HCT116 (cell line): Measurements from ENCODE around the gene TIMM44. TPM values are rescaled to one million over a fixed set of nuclear protein-coding genes. Genes with fewer than 3 reads are reported as not detected.

ENCODE experiments used
- ATAC-seq: fragments of 200-7000 bp; cut with Tn5 transposase; 2 replicates; pipeline ENCODE4 v1.9.1; 2020; ENCODE audit warnings: mild to moderate bottlenecking, moderate library complexity
- BruUV-seq: library from RNA; stranded (reverse); fragments of 400-500 nt; replicated peaks from 2 replicates; lab custom pipeline; 2021; lab: Mats Ljungman, UMichigan
- CTCF ChIA-PET: fragments of 300-600 bp; sonication (Branson Sonifier 250); formaldehyde crosslinking; loops from one replicate; lab custom pipeline; 2021; ENCODE audit warnings: antibody characterized with exemption; lab: Charles Lee
- POLR2A ChIA-PET: fragments of 300-600, 350-600 bp; sonication (Branson Sonifier 250); formaldehyde crosslinking; loops from one replicate; lab custom pipeline; 2021; ENCODE audit warnings: antibody characterized with exemption; lab: Charles Lee
- RAD21 ChIA-PET, 2 experiments: fragments of 300-600 bp; sonication (Branson Sonifier 250); formaldehyde crosslinking; loops; one replicate each; lab custom pipeline; 2023; ENCODE audit warnings: low total read pairs in 2 of 2; ENCODE audit not compliant: uncharacterized antibody in 2 of 2, unreplicated experiment in 2 of 2, low non-redundant PET in 1 of 2; lab: Charles Lee
- DNase-seq: peaks from one replicate; pipeline ENCODE4 v3.0.0-alpha.2; 2010; ENCODE audit warnings: low read depth, low spot score
- H2AFZ ChIP-seq: fragments of 200-600 bp; shearing (Covaris generic), sonication (generic); 2 replicates; pipeline ENCODE4 v1.6.1; 2017; ENCODE audit warnings: low read depth, mixed run types, mixed read lengths, antibody characterized with exemption, low read length; ENCODE audit not compliant: poor library complexity, severe bottlenecking
- H3K27ac ChIP-seq: 2 replicates; pipeline ENCODE4 v1.5.1; 2012; ENCODE audit warnings: low read depth, low read length
- H3K27me3 ChIP-seq: fragments of 200-600 bp; sonication (generic); 2 replicates; pipeline ENCODE4 v1.6.1; 2016; ENCODE audit warnings: mixed run types, low read length, mixed read lengths; ENCODE audit not compliant: insufficient read depth
- H3K36me3 ChIP-seq, 2 experiments: fragments of 200-500 bp in 1 of 2; fragments of 200-600 bp in 1 of 2; sonication (Bioruptor generic) in 1 of 2; sonication (generic) in 1 of 2; 2 replicates each; pipeline versions ENCODE4 v1.5.1 to v1.6.1; 2014 to 2016; ENCODE audit warnings: low read length in 2 of 2, inconsistent platforms in 1 of 2, mixed read lengths in 1 of 2, mixed run types in 1 of 2; ENCODE audit not compliant: insufficient read depth in 2 of 2, control insufficient read depth in 1 of 2
- H3K4me1 ChIP-seq, 2 experiments: fragments of 200-600 bp in 1 of 2; sonication (generic) in 1 of 2; 2 replicates each; pipeline versions ENCODE4 v1.5.1 to v1.6.1; 2012 to 2017; ENCODE audit warnings: low read length in 2 of 2, inconsistent platforms in 1 of 2, mild to moderate bottlenecking in 1 of 2, mixed read lengths in 1 of 2, mixed run types in 1 of 2, moderate library complexity in 1 of 2; ENCODE audit not compliant: insufficient read depth in 2 of 2, control insufficient read depth in 1 of 2
- H3K4me2 ChIP-seq: fragments of 200-600 bp; sonication (generic); 2 replicates; pipeline ENCODE4 v1.6.1; 2017; ENCODE audit warnings: mixed run types, low read length, mixed read lengths
- H3K4me3 ChIP-seq, 2 experiments: fragments of 200-600 bp in 1 of 2; sonication (generic) in 1 of 2; replicated peaks in 1 of 2; 2 replicates each; pipeline ENCODE4 v1.5.1; 2011 to 2016; ENCODE audit warnings: low read length in 2 of 2, control low read depth in 1 of 2, low read depth in 1 of 2, mild to moderate bottlenecking in 1 of 2, mixed read lengths in 1 of 2, mixed run types in 1 of 2
- H3K79me2 ChIP-seq: fragments of 200-600 bp; sonication (generic); 2 replicates; pipeline ENCODE4 v1.6.1; 2017; ENCODE audit warnings: mild to moderate bottlenecking, mixed run types, low read length, moderate library complexity, mixed read lengths; ENCODE audit not compliant: insufficient read depth
- H3K9ac ChIP-seq: fragments of 200-600 bp; sonication (generic); 2 replicates; pipeline ENCODE4 v1.6.1; 2016; ENCODE audit warnings: low read length, mixed read lengths
- H3K9me2 ChIP-seq: fragments of 200-600 bp; sonication (generic), shearing (Covaris generic); 2 replicates; pipeline ENCODE4 v1.6.1; 2017; ENCODE audit warnings: mixed run types, mild to moderate bottlenecking, moderate library complexity; ENCODE audit not compliant: insufficient read depth
- H3K9me3 ChIP-seq, 2 experiments: fragments of 200-500 bp in 1 of 2; fragments of 200-600 bp in 1 of 2; sonication (Bioruptor generic) in 1 of 2; sonication (generic) in 1 of 2; 2 replicates each; pipeline ENCODE4 v1.6.1; 2014 to 2017; ENCODE audit warnings: low read length in 2 of 2, mixed read lengths in 2 of 2, inconsistent platforms in 1 of 2, low read depth in 1 of 2, mild to moderate bottlenecking in 1 of 2, mixed run types in 1 of 2, moderate library complexity in 1 of 2; ENCODE audit not compliant: control insufficient read depth in 1 of 2, insufficient read depth in 1 of 2
- H4K20me1 ChIP-seq: fragments of 200-600 bp; sonication (generic), shearing (Covaris generic); 2 replicates; pipeline ENCODE4 v1.6.1; 2017; ENCODE audit warnings: mixed run types, mild to moderate bottlenecking, moderate library complexity; ENCODE audit not compliant: insufficient read depth
- CEBPB ChIP-seq: IDR thresholded peaks from 2 replicates; pipeline ENCODE4 v1.6.1; 2012; ENCODE audit warnings: low read depth
- EGR1 ChIP-seq: IDR thresholded peaks from 2 replicates; pipeline ENCODE4 v1.6.1; 2012; ENCODE audit warnings: low read depth
- EZH2phosphoT487 ChIP-seq: fragments of 200-600 bp; IDR thresholded peaks from 2 replicates; pipeline ENCODE4 v1.6.1; 2018; ENCODE audit warnings: antibody characterized with exemption, borderline replicate concordance
- FOSL1 ChIP-seq: IDR thresholded peaks from 2 replicates; pipeline ENCODE4 v1.6.1; 2012; ENCODE audit warnings: low read depth
- JUND ChIP-seq: IDR thresholded peaks from 2 replicates; pipeline ENCODE4 v1.6.1; 2012
- POLR2AphosphoS5 ChIP-seq: IDR thresholded peaks from 2 replicates; pipeline ENCODE4 v1.6.1; 2011; ENCODE audit warnings: mild to moderate bottlenecking, low read depth, low read length, moderate library complexity
- SIN3A ChIP-seq: IDR thresholded peaks from 2 replicates; pipeline ENCODE4 v1.6.1; 2012; ENCODE audit warnings: low read depth
- SRF ChIP-seq: IDR thresholded peaks from 2 replicates; pipeline ENCODE4 v1.6.1; 2012; ENCODE audit warnings: low read depth
- TCF7L2 ChIP-seq: IDR thresholded peaks from 2 replicates; pipeline ENCODE4 v1.7.0; 2011; ENCODE audit warnings: borderline replicate concordance, inconsistent platforms; ENCODE audit not compliant: insufficient read depth, insufficient read length; ENCODE audit errors: extremely low read depth
- YY1 ChIP-seq: IDR thresholded peaks from 2 replicates; pipeline ENCODE4 v1.6.1; 2011; ENCODE audit warnings: low read length, low read depth, moderate library complexity, mild to moderate bottlenecking; ENCODE audit not compliant: insufficient replicate concordance; ENCODE audit errors: extremely low read depth
- ZFX ChIP-seq: fragments of 450-650 bp; IDR thresholded peaks from 2 replicates; pipeline ENCODE4 v1.6.1; 2017
- ZNF274 ChIP-seq: fragments of 200-500 bp; sonication (Bioruptor generic); IDR thresholded peaks from 2 replicates; pipeline ENCODE4 v1.6.1; 2014; ENCODE audit warnings: mild to moderate bottlenecking, low read depth, low read length, inconsistent platforms
- intact Hi-C: fragments of 100-400 bp; cut with micrococcal nuclease; formaldehyde crosslinking; loops from 2 replicates; pipeline ENCODE4 v1.10.0; 2022
- total RNA-seq: library from RNA; stranded (reverse); gene quantifications from one replicate; pipeline ENCODE4 v1.2.1, GENCODE V29; 2021; ENCODE audit not compliant: unreplicated experiment
- TF ChIP-seq, protein P1 (sequence below), 3 experiments: fragments of 200-600 bp in 1 of 3; sonication (generic) in 1 of 3; IDR thresholded peaks in 2 of 3; conservative IDR thresholded peaks in 1 of 3; 2 replicates each; pipeline ENCODE4 v1.5.1; 2012 to 2017; ENCODE audit warnings: low read depth in 2 of 3, low read length in 2 of 3, antibody characterized with exemption in 1 of 3, borderline replicate concordance in 1 of 3, control low read depth in 1 of 3, mild to moderate bottlenecking in 1 of 3, mixed read lengths in 1 of 3, mixed run types in 1 of 3, moderate library complexity in 1 of 3; ENCODE audit not compliant: insufficient read depth in 1 of 3

TIMM44 gene
- total RNA-seq, 1 experiment from 2014 or later, result 136 TPM

DNA sequence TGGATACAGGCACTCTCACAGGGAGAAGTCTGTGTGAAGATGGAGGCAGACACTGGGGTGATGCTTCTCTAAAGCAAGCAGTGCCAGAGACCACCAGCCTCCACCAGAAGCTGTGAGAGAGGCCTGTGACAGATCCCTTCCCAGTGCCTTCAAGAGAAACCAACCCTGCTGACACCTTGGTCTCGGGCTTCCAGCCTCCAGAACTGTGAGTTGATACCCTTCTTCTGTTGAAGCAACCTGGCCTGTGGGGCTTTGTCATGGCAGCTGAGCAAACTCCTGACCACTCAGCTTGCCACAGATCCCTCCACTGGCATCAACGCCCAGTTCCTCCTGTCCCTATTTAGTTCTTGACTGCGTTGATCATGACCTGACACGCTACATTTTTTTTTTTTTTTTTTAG lies 33.0 kb upstream of the TIMM44 start:
- Histone ChIP-seq H3K4me3 (no peak overlapping the region), H3K36me3 (peaks cover 34 to 37% of the 10 kb centered on the region in 2 experiments; a peak in 3 of 4 replicates), H3K4me2 (no peak overlapping the region), H3K9ac (no peak overlapping the region), H3K79me2 (peaks cover 47% of the 10 kb centered on the region; the same call in 1 of the 2 replicates), H4K20me1 (no peaks in the 10 kb centered on the region), H3K4me1 (no peaks in the 10 kb centered on the region), H2AFZ (no peak overlapping the region), H3K9me3 (no peaks in the 10 kb centered on the region), H3K27ac (no peak overlapping the region), H3K9me2 (no peaks in the 10 kb centered on the region), H3K27me3 (no peaks in the 10 kb centered on the region)
- CTCF ChIA-PET, result no interaction called here
- RAD21 ChIA-PET, result no interaction called here
- TF ChIP-seq JUND (no peak), SRF (no peak), POLR2AphosphoS5 (no peak), ZNF274 (no peak)
- TF ChIP-seq, protein P1, sequence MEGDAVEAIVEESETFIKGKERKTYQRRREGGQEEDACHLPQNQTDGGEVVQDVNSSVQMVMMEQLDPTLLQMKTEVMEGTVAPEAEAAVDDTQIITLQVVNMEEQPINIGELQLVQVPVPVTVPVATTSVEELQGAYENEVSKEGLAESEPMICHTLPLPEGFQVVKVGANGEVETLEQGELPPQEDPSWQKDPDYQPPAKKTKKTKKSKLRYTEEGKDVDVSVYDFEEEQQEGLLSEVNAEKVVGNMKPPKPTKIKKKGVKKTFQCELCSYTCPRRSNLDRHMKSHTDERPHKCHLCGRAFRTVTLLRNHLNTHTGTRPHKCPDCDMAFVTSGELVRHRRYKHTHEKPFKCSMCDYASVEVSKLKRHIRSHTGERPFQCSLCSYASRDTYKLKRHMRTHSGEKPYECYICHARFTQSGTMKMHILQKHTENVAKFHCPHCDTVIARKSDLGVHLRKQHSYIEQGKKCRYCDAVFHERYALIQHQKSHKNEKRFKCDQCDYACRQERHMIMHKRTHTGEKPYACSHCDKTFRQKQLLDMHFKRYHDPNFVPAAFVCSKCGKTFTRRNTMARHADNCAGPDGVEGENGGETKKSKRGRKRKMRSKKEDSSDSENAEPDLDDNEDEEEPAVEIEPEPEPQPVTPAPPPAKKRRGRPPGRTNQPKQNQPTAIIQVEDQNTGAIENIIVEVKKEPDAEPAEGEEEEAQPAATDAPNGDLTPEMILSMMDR (IDR thresholded peaks at IDR 0.05 in 2 of 3, conservative IDR thresholded peaks at IDR 0.05 in 1 of 3; ENCODE audit: borderline replicate concordance in 1 of 3, insufficient read depth in 1 of 3, low read depth in 2 of 3, low read length in 2 of 3), result no peak
- DNase-seq, result no peak
- ATAC-seq, result no peak
- TSS peak; percentile 5 for BruUV-seq
- intact Hi-C loops, result no loop called here
- POLR2A ChIA-PET, result no interaction called here

DNA sequence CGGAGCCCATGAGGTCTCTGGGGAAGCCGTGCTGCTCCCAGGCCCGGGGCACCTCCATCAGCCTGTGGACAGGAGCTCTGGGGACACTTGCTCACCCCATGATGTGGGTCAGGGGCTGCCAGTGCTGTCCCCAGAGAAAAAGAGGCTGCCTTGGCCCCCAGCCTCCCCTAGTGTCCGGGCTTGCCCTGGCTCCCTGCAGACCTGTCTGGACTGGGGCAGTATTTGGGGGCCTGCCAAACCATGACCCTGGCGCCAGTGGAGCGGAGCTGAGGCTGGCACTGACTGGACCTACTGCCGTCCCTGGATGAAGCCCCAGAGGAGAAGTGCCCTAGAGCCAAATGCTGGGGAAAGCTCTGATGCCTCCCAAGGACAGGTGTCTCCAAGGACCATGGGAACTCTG lies 31.6 kb upstream of the TIMM44 start:
- TF ChIP-seq FOSL1 (no peak), EZH2phosphoT487 (no peak), ZFX (no peak), YY1 (no peak), JUND (no peak), SRF (no peak), TCF7L2 (no peak), POLR2AphosphoS5 (no peak), EGR1 (no peak), SIN3A (no peak), ZNF274 (no peak), CEBPB (no peak)
- H3K4me2 ChIP-seq, result no peak overlapping the region
- intact Hi-C loops, result no loop called here
- H3K27me3 ChIP-seq, result no peaks in the 10 kb centered on the region
- no peaks in the 10 kb centered on the region for H3K4me1 ChIP-seq
- H3K79me2 ChIP-seq, result peaks cover 38% of the 10 kb centered on the region; the same call in 1 of the 2 replicates
- H3K4me3 ChIP-seq, result no peak overlapping the region
- CTCF ChIA-PET, result no interaction called here
- H3K9me2 ChIP-seq, result no peaks in the 10 kb centered on the region
- ATAC-seq, result no peak
- RAD21 ChIA-PET, result no interaction called here
- no TSS peak for BruUV-seq
- POLR2A ChIA-PET, result no interaction called here
- H3K36me3 ChIP-seq, result peaks cover 23 to 32% of the 10 kb centered on the region in 2 experiments; a peak in 3 of 4 replicates
- no peak overlapping the region for H3K9ac ChIP-seq
- no peak overlapping the region; the same call in 1 of the 2 replicates for H3K27ac ChIP-seq
- DNase-seq, result no peak
- H4K20me1 ChIP-seq, result no peaks in the 10 kb centered on the region
- H2AFZ ChIP-seq, result no peak overlapping the region
- H3K9me3 ChIP-seq, result no peaks in the 10 kb centered on the region
